IMR-90 (cell line): ENCODE measurements around the gene CDKAL1. TPM values are rescaled to one million over a fixed set of nuclear protein-coding genes. Genes with fewer than 3 reads are reported as not detected.

ENCODE experiments used
- ATAC-seq: fragments of 200-7000 bp; cut with Tn5 transposase; 2 replicates; pipeline ENCODE4 v1.9.1; 2020; ENCODE audit warnings: low read depth, mild to moderate bottlenecking, moderate library complexity
- BruUV-seq: library from RNA; stranded (reverse); fragments of 400-500 nt; replicated peaks from 2 replicates; lab custom pipeline; 2021; lab: Mats Ljungman, UMichigan
- CTCF ChIA-PET: fragments of 300-600 bp; formaldehyde crosslinking; extraction: SDS; loops from one replicate; lab custom pipeline; 2021; ENCODE audit warnings: antibody characterized with exemption; lab: Yijun Ruan, JAX
- POLR2A ChIA-PET: fragments of 300-600 bp; sonication (Branson Sonifier 250); formaldehyde crosslinking; loops from one replicate; lab custom pipeline; 2022; ENCODE audit warnings: antibody characterized with exemption; ENCODE audit not compliant: unreplicated experiment; lab: Charles Lee
- DNase-seq: peaks from one replicate; pipeline ENCODE4 v3.0.0; 2013
- H2AFZ ChIP-seq: replicated peaks from 2 replicates; pipeline ENCODE3; 2013; ENCODE audit warnings: low read length, mild to moderate bottlenecking; ENCODE audit not compliant: poor library complexity
- H2AK5ac ChIP-seq: 2 replicates; pipeline ENCODE4 v1.6.1; 2013; ENCODE audit warnings: low read depth, low read length, inconsistent platforms
- H2AK9ac ChIP-seq: replicated peaks from 2 replicates; pipeline ENCODE3; 2013; ENCODE audit warnings: mild to moderate bottlenecking, low read depth, low read length, moderate library complexity; ENCODE audit not compliant: poor library complexity
- H2BK120ac ChIP-seq: 2 replicates; pipeline ENCODE4 v1.6.1; 2013; ENCODE audit warnings: low read depth, low read length, inconsistent platforms
- H2BK15ac ChIP-seq: 3 replicates; pipeline ENCODE4 v1.6.1; 2013; ENCODE audit warnings: low read depth, low read length, inconsistent platforms
- H2BK20ac ChIP-seq: 2 replicates; pipeline ENCODE4 v1.6.1; 2013; ENCODE audit warnings: low read depth, mild to moderate bottlenecking, inconsistent platforms, low read length, moderate library complexity
- H2BK5ac ChIP-seq: 2 replicates; pipeline ENCODE4 v1.6.1; 2013; ENCODE audit warnings: mild to moderate bottlenecking, low read depth, low read length, inconsistent platforms; ENCODE audit not compliant: poor library complexity, severe bottlenecking
- H3K14ac ChIP-seq: replicated peaks from 2 replicates; pipeline ENCODE4 v1.6.1; 2013; ENCODE audit warnings: low read depth, low read length, inconsistent platforms
- H3K18ac ChIP-seq: 2 replicates; pipeline ENCODE4 v1.6.1; 2013; ENCODE audit warnings: low read depth, low read length, control low read depth
- H3K23ac ChIP-seq: 2 replicates; pipeline ENCODE4 v1.6.1; 2013; ENCODE audit warnings: low read depth, low read length, inconsistent platforms
- H3K27ac ChIP-seq: 2 replicates; pipeline ENCODE4 v1.5.1; 2013; ENCODE audit warnings: mild to moderate bottlenecking, control low read depth, low read length; ENCODE audit not compliant: insufficient read depth
- H3K27me3 ChIP-seq: 2 replicates; pipeline ENCODE4 v1.6.1; 2013; ENCODE audit warnings: low read length; ENCODE audit not compliant: control insufficient read depth, insufficient read depth
- H3K36me3 ChIP-seq: 2 replicates; pipeline ENCODE4 v1.6.1; 2013; ENCODE audit warnings: low read length, mixed read lengths; ENCODE audit not compliant: control insufficient read depth, insufficient read depth
- H3K4ac ChIP-seq: 2 replicates; pipeline ENCODE4 v1.6.1; 2013; ENCODE audit warnings: low read depth, low read length, inconsistent platforms
- H3K4me1 ChIP-seq: 2 replicates; pipeline ENCODE4 v1.6.1; 2013; ENCODE audit warnings: low read length, mixed read lengths; ENCODE audit not compliant: control insufficient read depth, insufficient read depth
- H3K4me2 ChIP-seq: 2 replicates; pipeline ENCODE4 v1.6.1; 2013; ENCODE audit warnings: low read depth, mild to moderate bottlenecking, control low read depth, low read length, moderate library complexity
- H3K4me3 ChIP-seq: 2 replicates; pipeline ENCODE4 v1.5.1; 2013; ENCODE audit warnings: low read depth, mild to moderate bottlenecking, control low read depth, low read length, moderate library complexity; ENCODE audit not compliant: insufficient read depth
- H3K56ac ChIP-seq: 2 replicates; pipeline ENCODE4 v1.6.1; 2013; ENCODE audit warnings: low read length, inconsistent platforms; ENCODE audit not compliant: insufficient read depth; ENCODE audit errors: extremely low read depth
- H3K79me1 ChIP-seq, 2 experiments: 2 replicates each; pipeline ENCODE4 v1.6.1; 2013; ENCODE audit warnings: low read length in 2 of 2, inconsistent platforms in 1 of 2, low read depth in 1 of 2
- H3K9ac ChIP-seq: 2 replicates; pipeline ENCODE4 v1.6.1; 2013; ENCODE audit warnings: low read depth, low read length, control low read depth
- H3K9me1 ChIP-seq: 2 replicates; pipeline ENCODE4 v1.6.1; 2013; ENCODE audit warnings: low read length, inconsistent platforms; ENCODE audit not compliant: insufficient read depth
- H3K9me3 ChIP-seq: 2 replicates; pipeline ENCODE4 v1.6.1; 2013; ENCODE audit warnings: low read length; ENCODE audit not compliant: control insufficient read depth, insufficient read depth
- H4K20me1 ChIP-seq: 2 replicates; pipeline ENCODE4 v1.6.1; 2013; ENCODE audit warnings: low read length, inconsistent platforms; ENCODE audit not compliant: insufficient read depth
- H4K5ac ChIP-seq: 2 replicates; pipeline ENCODE4 v1.6.1; 2013; ENCODE audit warnings: mild to moderate bottlenecking, low read depth, low read length, control low read depth
- H4K8ac ChIP-seq, 2 experiments: 2 replicates each; pipeline ENCODE4 v1.6.1; 2013; ENCODE audit warnings: low read depth in 2 of 2, low read length in 2 of 2, control low read depth in 1 of 2, inconsistent platforms in 1 of 2
- H4K91ac ChIP-seq: 2 replicates; pipeline ENCODE4 v1.6.1; 2013; ENCODE audit warnings: low read depth, low read length, inconsistent platforms; ENCODE audit not compliant: insufficient read depth
- BHLHE40 ChIP-seq: fragments of 150-350 bp; IDR thresholded peaks from 2 replicates; pipeline ENCODE4 v1.6.1; 2016; ENCODE audit warnings: mild to moderate bottlenecking, low read depth, low read length
- CEBPB ChIP-seq: IDR thresholded peaks from 2 replicates; pipeline ENCODE4 v1.6.1; 2012; ENCODE audit warnings: low read depth, low read length, improper control_type of control experiment
- POLR2A ChIP-seq: IDR thresholded peaks from 2 replicates; pipeline ENCODE4 v1.6.1; 2012; ENCODE audit warnings: mild to moderate bottlenecking, low read depth, low read length
- RAD21 ChIP-seq: IDR thresholded peaks from 2 replicates; pipeline ENCODE4 v1.6.1; 2012; ENCODE audit warnings: low read length, improper control_type of control experiment
- RCOR1 ChIP-seq: IDR thresholded peaks from 2 replicates; pipeline ENCODE4 v1.6.1; 2012; ENCODE audit warnings: mild to moderate bottlenecking, low read length, improper control_type of control experiment; ENCODE audit not compliant: insufficient replicate concordance
- SMC3 ChIP-seq: fragments of 150-350 bp; IDR thresholded peaks from 2 replicates; pipeline ENCODE4 v1.6.1; 2016; ENCODE audit warnings: low read depth, mild to moderate bottlenecking, antibody characterized with exemption, low read length, moderate library complexity
- WGBS, 2 experiments: methylation state at CpG; one replicate each; pipeline versions ENCODE4 v1.1.5 to v1.1.7; 2013; ENCODE audit warnings: missing lambda C conversion rate in 2 of 2; ENCODE audit not compliant: insufficient read length in 1 of 2; ENCODE audit errors: extremely low coverage in 2 of 2; 5-methylcytosine and 5-hydroxymethylcytosine counted together
- dilution Hi-C: fragments of 300-500 bp; cut with HindIII; formaldehyde crosslinking; loops from one replicate; pipeline ENCODE4 v1.14.3; 2018; ENCODE audit warnings: low sequenced_read_pairs; ENCODE audit not compliant: unreplicated experiment
- in situ Hi-C: fragments of 300-500 bp; cut with MboI; formaldehyde crosslinking; loops from 3 replicates; pipeline ENCODE4 v1.14.3; 2019; ENCODE audit warnings: low sequenced_read_pairs, inconsistent platforms, mixed read lengths
- intact Hi-C: fragments of 100-400 bp; cut with micrococcal nuclease; formaldehyde crosslinking; loops from 2 replicates; pipeline ENCODE4 v1.10.0; 2022
- polyA plus RNA-seq, 3 experiments: library from polyadenylated mRNA; depleted of rRNA; stranded (reverse); fragments of >200 nt; gene quantifications; 2 replicates each; pipeline ENCODE4 v1.2.3, GENCODE V29; 2012; ENCODE audit warnings: low replicate concordance in 1 of 3
- total RNA-seq: library from RNA; depleted of rRNA; stranded (reverse); fragments of >200 nt; gene quantifications from 2 replicates; pipeline ENCODE4 v1.2.3, GENCODE V29; 2012

CDKAL1 gene
- total and polyA plus RNA-seq, 2 of the 4 experiments (the other 2 are of a cell fraction), result 3.7 to 13.1 TPM

DNA sequence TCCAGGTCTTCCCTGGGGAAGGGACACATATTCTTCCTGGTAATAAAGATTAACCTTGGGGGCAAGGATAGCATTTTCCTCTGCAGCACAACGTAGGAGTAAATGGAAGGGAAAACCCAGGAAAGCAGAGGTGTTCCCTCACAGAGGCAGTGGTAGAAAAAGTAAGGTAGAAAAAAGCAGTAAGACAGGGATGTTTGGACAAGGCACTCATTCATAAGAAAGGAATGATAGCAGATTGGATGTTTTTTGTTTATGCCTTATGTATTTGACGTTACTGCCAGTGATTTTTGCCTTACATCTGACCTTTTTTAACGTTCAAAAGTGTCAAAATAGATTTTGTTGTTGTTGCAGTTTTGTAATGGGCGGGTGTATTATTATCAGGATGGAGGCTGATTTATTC is 395.0 kb downstream of the CDKAL1 start:
- intact Hi-C loops (no loop called here), in situ Hi-C loops (no loop called here), dilution Hi-C loops (no loop called here)
- no peak overlapping the region for H3K9ac ChIP-seq
- WGBS, 2 experiments, result 63% methylated on average over 1 of the region's 4 CpGs; no CpG with 5 or more reads in 1 of the 2 experiments
- H4K5ac ChIP-seq, result peak overlapping the region; percentile 83; the same call in 1 of the 2 replicates
- ATAC-seq, result peak; percentile 60
- no peaks in the 10 kb centered on the region for H4K20me1 ChIP-seq
- no peak overlapping the region for H4K8ac ChIP-seq
- TF ChIP-seq SMC3 (no peak), RCOR1 (no peak), BHLHE40 (no peak), CEBPB (no peak), RAD21 (no peak), POLR2A (no peak)
- H2AFZ ChIP-seq, result no peak overlapping the region
- peaks cover 7% of the 10 kb centered on the region for H3K4me1 ChIP-seq
- H3K36me3 ChIP-seq, result no peaks in the 10 kb centered on the region
- H3K4me2 ChIP-seq, result peak overlapping the region; percentile 25; the same call in 1 of the 2 replicates
- 0 out of 4 replicates have a peak, but pooled peaks cover 0 to 4% of the 10 kb centered on the region in 2 experiments for H3K79me1 ChIP-seq
- peak overlapping the region; percentile 55 for H3K18ac ChIP-seq
- peak overlapping the region; percentile 17; the same call in 1 of the 2 replicates for H3K4ac ChIP-seq
- no TSS peak for BruUV-seq
- ChIA-PET CTCF (interaction anchor here (0.6 kb wide), 1 partner anchor 226 kb away, joined by 5 read pairs; no protein-coding TSS in a partner anchor), POLR2A (no interaction called here)
- no peak overlapping the region for H3K23ac ChIP-seq
- no peaks in the 10 kb centered on the region for H3K9me3 ChIP-seq
- H2BK120ac ChIP-seq, result peak overlapping the region; percentile 52; the same call in 1 of the 2 replicates
- H3K9me1 ChIP-seq, result peaks cover 4% of the 10 kb centered on the region
- H3K27me3 ChIP-seq, result no peaks in the 10 kb centered on the region
- no peak overlapping the region for H3K4me3 ChIP-seq
- no peak overlapping the region for H3K27ac ChIP-seq
- 0 out of 3 replicates have a peak overlapping the region, but pooled peaks have one; percentile 14 for H2BK15ac ChIP-seq
- H3K14ac ChIP-seq, result no peak overlapping the region
- no peak overlapping the region for H4K91ac ChIP-seq
- H3K56ac ChIP-seq, result no peak overlapping the region
- H2BK5ac ChIP-seq, result no peak overlapping the region
- no peak overlapping the region for H2AK5ac ChIP-seq
- H2BK20ac ChIP-seq, result peak overlapping the region; percentile 8; the same call in 1 of the 2 replicates
- H2AK9ac ChIP-seq, result no peak overlapping the region
- DNase-seq, result peak; percentile 44
